K562 (cell line): ENCODE results near the gene AP1G2. TPM values are rescaled to one million over a fixed set of nuclear protein-coding genes. Genes with fewer than 3 reads are reported as not detected.
A peak's percentile ranks its signal among the peaks of the same experiment; 100 is the strongest.

ENCODE experiments used
- ATAC-seq: fragments of 200-7000 bp; cut with Tn5 transposase; 3 replicates; pipeline ENCODE4 v1.9.1; 2020; ENCODE audit warnings: moderate library complexity
- BruUV-seq: library from RNA; stranded (reverse); fragments of 400-500 nt; replicated peaks from 2 replicates; lab custom pipeline; 2021; lab: Mats Ljungman, UMichigan
- CTCF ChIA-PET: fragments of 300-600 bp; formaldehyde crosslinking; extraction: SDS; loops from one replicate; lab custom pipeline; 2021; ENCODE audit warnings: low intra/inter-chr PET ratio; lab: Yijun Ruan, JAX
- POLR2A ChIA-PET: fragments of 300-600, 350-650 bp; sonication (Branson Sonifier 250); formaldehyde crosslinking; extraction: SDS; loops from one replicate; lab custom pipeline; 2021; ENCODE audit warnings: antibody characterized with exemption, inconsistent platforms; lab: Yijun Ruan, JAX
- DNase-seq, 4 experiments: peaks; one replicate each; pipeline versions ENCODE4 v3.0.0 to v3.0.0-alpha.2; 2011 to 2018; ENCODE audit warnings: low spot score in 3 of 4, mixed read lengths in 3 of 4; ENCODE audit errors: extremely low read depth in 1 of 4
- FAIRE-seq: peaks from 2 replicates; lab custom pipeline; 2011; peaks lifted over from hg19 to GRCh38; lab: Jason Lieb, UNC
- H2AFZ ChIP-seq: 2 replicates; pipeline ENCODE4 v1.6.0; 2011; ENCODE audit warnings: low read depth, low read length, control low read depth, inconsistent platforms
- H3K27ac ChIP-seq: fragments of 200-600 bp; 3 replicates; pipeline ENCODE4 v1.8.0; 2011; ENCODE audit warnings: low read depth, mild to moderate bottlenecking, control low read depth, inconsistent platforms, low read length, moderate library complexity, mixed read lengths; ENCODE audit errors: extremely low read depth
- H3K27me3 ChIP-seq, 2 experiments: fragments of 300-600 bp in 1 of 2; 2 replicates in 1 of 2; 3 replicates in 1 of 2; pipeline versions ENCODE4 v1.6.0 to v1.8.0; 2011; ENCODE audit warnings: inconsistent platforms in 2 of 2, low read length in 2 of 2, mild to moderate bottlenecking in 1 of 2, mixed read lengths in 1 of 2, moderate library complexity in 1 of 2; ENCODE audit not compliant: control insufficient read depth in 2 of 2, insufficient read depth in 2 of 2
- H3K36me3 ChIP-seq: fragments of 300-600 bp; 3 replicates; pipeline ENCODE4 v1.8.0; 2011; ENCODE audit warnings: mild to moderate bottlenecking, low read length, inconsistent platforms; ENCODE audit not compliant: control insufficient read depth, insufficient read depth
- H3K4me1 ChIP-seq, 2 experiments: fragments of 200-600 bp in 1 of 2; replicated peaks in 1 of 2; 2 replicates in 1 of 2; 3 replicates in 1 of 2; pipeline versions ENCODE4 v1.5.1 to v1.8.0; 2011; ENCODE audit warnings: inconsistent platforms in 2 of 2, low read length in 2 of 2, mild to moderate bottlenecking in 1 of 2, mixed read lengths in 1 of 2, moderate library complexity in 1 of 2; ENCODE audit not compliant: control insufficient read depth in 2 of 2, insufficient read depth in 2 of 2
- H3K4me2 ChIP-seq: 2 replicates; pipeline ENCODE4 v1.6.1; 2011; ENCODE audit warnings: low read length, control low read depth, inconsistent platforms, mixed read lengths; ENCODE audit not compliant: insufficient read depth
- H3K4me3 ChIP-seq: fragments of 200-600 bp; sonication (generic), shearing (Covaris generic); 2 replicates; pipeline ENCODE4 v1.5.1; 2016; ENCODE audit warnings: control low read depth, inconsistent platforms
- H3K79me2 ChIP-seq: fragments of 200-600 bp; 3 replicates; pipeline ENCODE4 v1.8.0; 2011; ENCODE audit warnings: low read length, inconsistent platforms; ENCODE audit not compliant: control insufficient read depth, insufficient read depth
- H3K9ac ChIP-seq, 2 experiments: 2 replicates each; pipeline versions ENCODE4 v1.6.0 to v1.6.1; 2011; ENCODE audit warnings: low read depth in 2 of 2, low read length in 2 of 2, control low read depth in 1 of 2, inconsistent platforms in 1 of 2, mild to moderate bottlenecking in 1 of 2, mixed read lengths in 1 of 2; ENCODE audit not compliant: insufficient read depth in 1 of 2
- H3K9me1 ChIP-seq: one replicate; pipeline ENCODE4 v1.6.0; 2011; ENCODE audit warnings: inconsistent platforms, mild to moderate bottlenecking, low read length, moderate library complexity; ENCODE audit not compliant: control insufficient read depth, insufficient read depth
- H3K9me3 ChIP-seq: replicated peaks from 2 replicates; pipeline ENCODE4 v1.5.1; 2011; ENCODE audit warnings: low read depth, low read length, inconsistent platforms; ENCODE audit not compliant: control insufficient read depth, insufficient read depth
- H4K20me1 ChIP-seq: replicated peaks from 2 replicates; pipeline ENCODE4 v1.6.1; 2011; ENCODE audit warnings: low read length, inconsistent platforms, mixed read lengths; ENCODE audit not compliant: control insufficient read depth, insufficient read depth
- CTBP1 ChIP-seq: fragments of 450-650 bp; IDR thresholded peaks from 2 replicates; pipeline ENCODE4 v1.6.1; 2016; ENCODE audit warnings: borderline replicate concordance
- CTCF ChIP-seq, 3 experiments: IDR thresholded peaks in 2 of 3; conservative IDR thresholded peaks in 1 of 3; 2 replicates each; pipeline ENCODE4 v1.5.1; 2011 to 2012; ENCODE audit warnings: low read length in 3 of 3, mild to moderate bottlenecking in 3 of 3, control low read depth in 2 of 3, improper control_type of control experiment in 1 of 3, inconsistent platforms in 1 of 3, low read depth in 1 of 3, mixed read lengths in 1 of 3, moderate library complexity in 1 of 3; ENCODE audit not compliant: insufficient read depth in 2 of 3
- RBM34 ChIP-seq: fragments of 200-400 bp; formaldehyde crosslinking; IDR thresholded peaks from 2 replicates; pipeline ENCODE4 v1.6.1; 2018; ENCODE audit warnings: low read length, borderline replicate concordance; ENCODE audit not compliant: insufficient read depth
- ZBTB17 ChIP-seq: fragments of 450-650 bp; formaldehyde crosslinking; IDR thresholded peaks from 2 replicates; pipeline ENCODE4 v1.4.0; 2020; ENCODE audit warnings: mild to moderate bottlenecking
- ZNF280B ChIP-seq: fragments of 250-450 bp; sonication (Bioruptor Pico); IDR thresholded peaks from 2 replicates; pipeline ENCODE4 v1.5.1; 2021; ENCODE audit warnings: mild to moderate bottlenecking
- ZNF830 ChIP-seq: fragments of 250-450 bp; sonication (Bioruptor Pico); IDR thresholded peaks from 2 replicates; pipeline ENCODE4 v1.5.0; 2021; ENCODE audit warnings: mild to moderate bottlenecking
- WGBS: fragments of 100-300 bp; shearing (Covaris generic); methylation state at CpG from one replicate; pipeline ENCODE4 v1.1.6; 2016; ENCODE audit warnings: low coverage, mixed read lengths; ENCODE audit not compliant: insufficient coverage; ENCODE audit errors: missing lambda C conversion rate; 5-methylcytosine and 5-hydroxymethylcytosine counted together
- in situ Hi-C: fragments of 300-500 bp; cut with MboI; formaldehyde crosslinking; loops from 4 replicates; pipeline ENCODE4 v1.15.0; 2018; ENCODE audit warnings: inconsistent platforms, mixed read lengths
- intact Hi-C: fragments of 100-400 bp; cut with micrococcal nuclease; formaldehyde crosslinking; loops from 2 replicates; pipeline ENCODE4 v1.14.2; 2022
- polyA plus RNA-seq, 8 experiments: library from polyadenylated mRNA; depleted of rRNA in 4 of 8; stranded (reverse) in 5 of 8; unstranded in 3 of 8; fragments of >200 nt; fragmentation: Nextera tagmentation in 2 of 8; fragmentation: Illumina TruSeq in 1 of 8; extraction: Ambion mirVana in 2 of 8; extraction: Trizol in 1 of 8; gene quantifications; 2 replicates each; pipeline versions ENCODE4 v1.2.1 to v1.2.3, GENCODE V29; 2011 to 2014; ENCODE audit warnings: inconsistent platforms in 1 of 8, missing spikeins in 1 of 8
- total RNA-seq, 7 experiments: library from RNA; depleted of rRNA in 6 of 7; stranded (reverse); fragments of >200 nt in 6 of 7; fragmentation: Illumina TruSeq in 2 of 7; extraction: Trizol in 2 of 7; gene quantifications; 2 replicates each; pipeline versions ENCODE4 v1.2.1 to v1.2.3, GENCODE V29; 2011 to 2021; ENCODE audit warnings: low replicate concordance in 1 of 7
- TF ChIP-seq, protein P1 (sequence below): fragments of 450-650 bp; IDR thresholded peaks from 2 replicates; pipeline ENCODE4 v1.6.1; 2016; ENCODE audit warnings: borderline replicate concordance
- TF ChIP-seq, protein P2 (sequence below): fragments of 450-650 bp; formaldehyde crosslinking; IDR thresholded peaks from 2 replicates; pipeline ENCODE4 v1.4.0; 2020; ENCODE audit warnings: mild to moderate bottlenecking, moderate library complexity
- TF ChIP-seq, protein P3 (sequence below): sonication (generic); formaldehyde crosslinking; IDR thresholded peaks from 2 replicates; pipeline ENCODE4 v1.8.0; 2022; ENCODE audit warnings: missing genetic modification reagents, mild to moderate bottlenecking, moderate library complexity, borderline replicate concordance

The AP1G2 gene
- total and polyA plus RNA-seq, 9 of the 15 experiments (the other 6 are each of a cell fraction or from before 2014, with no cell fraction given), result 19.1 to 83.5 (median 33.3) TPM

DNA sequence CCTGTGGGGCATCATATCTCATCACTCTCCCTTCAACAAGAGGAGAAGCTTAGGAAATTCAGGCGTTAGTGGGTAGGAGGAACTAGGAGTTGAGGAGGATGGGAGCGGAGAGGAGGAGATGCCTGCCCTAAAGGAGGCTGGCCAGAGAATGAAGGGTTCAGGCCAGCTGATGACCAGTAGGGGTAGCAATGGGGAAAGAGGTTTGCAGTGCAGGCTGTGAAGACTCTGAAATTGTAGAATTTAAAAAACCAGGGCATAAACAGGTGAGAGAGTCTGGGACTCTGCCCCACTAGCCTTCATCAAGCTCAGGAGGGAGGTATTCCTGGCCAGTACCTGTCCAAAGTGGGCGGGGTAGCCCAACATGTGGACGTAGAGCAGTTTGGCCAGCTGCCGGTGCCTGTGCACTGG is 809 bp downstream of the AP1G2 start:
- WGBS, result 13% methylated on average over 3 of the region's 5 CpGs
- DNase-seq (peak in 2 of 4 experiments; percentile 21 to 25), ATAC-seq (peak; percentile 54), FAIRE-seq (no peak)
- peak overlapping the region; percentile 72 to 91 for H3K9ac ChIP-seq
- peaks cover 12 to 36% of the 10 kb centered on the region in 2 experiments; a peak in 4 of 5 replicates for H3K4me1 ChIP-seq
- CTCF ChIA-PET, result no interaction called here
- peaks cover 10% of the 10 kb centered on the region; the same call in 2 of the 3 replicates for H3K79me2 ChIP-seq
- peak overlapping the region; percentile 71 for H3K4me3 ChIP-seq
- in situ Hi-C loops, result loop anchor here (10.0 kb wide), 1 partner anchor 302 kb away; no protein-coding TSS in a partner anchor
- H3K36me3 ChIP-seq, result peaks cover 37% of the 10 kb centered on the region; the same call in 2 of the 3 replicates
- TF ChIP-seq, protein P1, sequence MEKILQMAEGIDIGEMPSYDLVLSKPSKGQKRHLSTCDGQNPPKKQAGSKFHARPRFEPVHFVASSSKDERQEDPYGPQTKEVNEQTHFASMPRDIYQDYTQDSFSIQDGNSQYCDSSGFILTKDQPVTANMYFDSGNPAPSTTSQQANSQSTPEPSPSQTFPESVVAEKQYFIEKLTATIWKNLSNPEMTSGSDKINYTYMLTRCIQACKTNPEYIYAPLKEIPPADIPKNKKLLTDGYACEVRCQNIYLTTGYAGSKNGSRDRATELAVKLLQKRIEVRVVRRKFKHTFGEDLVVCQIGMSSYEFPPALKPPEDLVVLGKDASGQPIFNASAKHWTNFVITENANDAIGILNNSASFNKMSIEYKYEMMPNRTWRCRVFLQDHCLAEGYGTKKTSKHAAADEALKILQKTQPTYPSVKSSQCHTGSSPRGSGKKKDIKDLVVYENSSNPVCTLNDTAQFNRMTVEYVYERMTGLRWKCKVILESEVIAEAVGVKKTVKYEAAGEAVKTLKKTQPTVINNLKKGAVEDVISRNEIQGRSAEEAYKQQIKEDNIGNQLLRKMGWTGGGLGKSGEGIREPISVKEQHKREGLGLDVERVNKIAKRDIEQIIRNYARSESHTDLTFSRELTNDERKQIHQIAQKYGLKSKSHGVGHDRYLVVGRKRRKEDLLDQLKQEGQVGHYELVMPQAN, result 0 out of 2 replicates have a peak, but pooled peaks have one; percentile 22
- no peak for TF ChIP-seq RBM34
- TF ChIP-seq CTBP1, result 0 out of 2 replicates have a peak, but pooled peaks have one; percentile 13
- no peak for TF ChIP-seq ZNF830 (CRISPR knock-in tag)
- no peak for TF ChIP-seq ZBTB17
- TF ChIP-seq CTCF (IDR thresholded peaks at IDR 0.05 in 2 of 3, conservative IDR thresholded peaks at IDR 0.05 in 1 of 3; ENCODE audit: insufficient read depth in 2 of 3, low read depth in 1 of 3, low read length in 3 of 3), result peak; percentile 6 to 33 (median 24); a peak in 2 of 6 replicates
- TF ChIP-seq, protein P2, sequence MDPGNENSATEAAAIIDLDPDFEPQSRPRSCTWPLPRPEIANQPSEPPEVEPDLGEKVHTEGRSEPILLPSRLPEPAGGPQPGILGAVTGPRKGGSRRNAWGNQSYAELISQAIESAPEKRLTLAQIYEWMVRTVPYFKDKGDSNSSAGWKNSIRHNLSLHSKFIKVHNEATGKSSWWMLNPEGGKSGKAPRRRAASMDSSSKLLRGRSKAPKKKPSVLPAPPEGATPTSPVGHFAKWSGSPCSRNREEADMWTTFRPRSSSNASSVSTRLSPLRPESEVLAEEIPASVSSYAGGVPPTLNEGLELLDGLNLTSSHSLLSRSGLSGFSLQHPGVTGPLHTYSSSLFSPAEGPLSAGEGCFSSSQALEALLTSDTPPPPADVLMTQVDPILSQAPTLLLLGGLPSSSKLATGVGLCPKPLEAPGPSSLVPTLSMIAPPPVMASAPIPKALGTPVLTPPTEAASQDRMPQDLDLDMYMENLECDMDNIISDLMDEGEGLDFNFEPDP (CRISPR knock-in tag), result no peak
- TF ChIP-seq, protein P3, sequence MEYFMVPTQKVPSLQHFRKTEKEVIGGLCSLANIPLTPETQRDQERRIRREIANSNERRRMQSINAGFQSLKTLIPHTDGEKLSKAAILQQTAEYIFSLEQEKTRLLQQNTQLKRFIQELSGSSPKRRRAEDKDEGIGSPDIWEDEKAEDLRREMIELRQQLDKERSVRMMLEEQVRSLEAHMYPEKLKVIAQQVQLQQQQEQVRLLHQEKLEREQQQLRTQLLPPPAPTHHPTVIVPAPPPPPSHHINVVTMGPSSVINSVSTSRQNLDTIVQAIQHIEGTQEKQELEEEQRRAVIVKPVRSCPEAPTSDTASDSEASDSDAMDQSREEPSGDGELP (CRISPR knock-in tag), result peak; percentile 44; the same call in 1 of the 2 replicates
- TF ChIP-seq ZNF280B (CRISPR knock-in tag), result no peak
- no peaks in the 10 kb centered on the region for H4K20me1 ChIP-seq
- intact Hi-C loops, result no loop called here
- peak overlapping the region; percentile 48; the same call in 2 of the 3 replicates for H3K27ac ChIP-seq
- no peaks in the 10 kb centered on the region; the same call in 1 of the 2 replicates for H3K9me3 ChIP-seq
- H3K27me3 ChIP-seq, result no peaks in the 10 kb centered on the region
- peak overlapping the region; percentile 97 for H2AFZ ChIP-seq
- H3K9me1 ChIP-seq, result no peaks in the 10 kb centered on the region
- H3K4me2 ChIP-seq, result peak overlapping the region; percentile 88
- POLR2A ChIA-PET, result interaction anchor here (0.6 kb wide), 1 partner anchor 168 kb away, joined by 3 read pairs; no protein-coding TSS in a partner anchor
- no TSS peak for BruUV-seq
